ENCODE data around the gene SLC5A11.

Gene SLC5A11

GRCh38 chr16:24950275-24950674 is 104.5 kb downstream of the SLC5A11 start:
- no peak for DNase-seq (ENCODE audit: low spot score)

GRCh38 chr16:24953306-24953705 is 107.5 kb downstream of the SLC5A11 start:
- DNase-seq (ENCODE audit: low spot score) = no peak
- no peak for TF ChIP-seq CTCF (IDR thresholded peaks at IDR 0.05; ENCODE audit: extremely low read depth, missing control alignments)

More at GRCh38 chr16:24950275-24950674, 104.5 kb downstream of the SLC5A11 start:
- no peak for TF ChIP-seq CTCF (IDR thresholded peaks at IDR 0.05; ENCODE audit: extremely low read depth, missing control alignments)

- TF ChIP-seq CTCF (IDR thresholded peaks at IDR 0.05; ENCODE audit: extremely low read depth, missing control alignments) = no peak
- no peak for DNase-seq (ENCODE audit: low spot score)
Observed at GRCh38 chr16:24953721-24954120, 108.0 kb downstream of the SLC5A11 start.

GRCh38 chr16:24954137-24954536 is 108.4 kb downstream of the SLC5A11 start:
- DNase-seq (ENCODE audit: low spot score) = no peak
- TF ChIP-seq CTCF (IDR thresholded peaks at IDR 0.05; ENCODE audit: extremely low read depth, missing control alignments) = no peak

- TF ChIP-seq CTCF (IDR thresholded peaks at IDR 0.05; ENCODE audit: extremely low read depth, missing control alignments) = no peak
- DNase-seq (ENCODE audit: low spot score) = no peak
Observed at GRCh38 chr16:24955975-24956731, 110.4 kb downstream of the SLC5A11 start.

- no peak for DNase-seq (ENCODE audit: low spot score)
- TF ChIP-seq CTCF (IDR thresholded peaks at IDR 0.05; ENCODE audit: extremely low read depth, missing control alignments) = no peak
Observed at GRCh38 chr16:24957887-24958286, 112.1 kb downstream of the SLC5A11 start.
